Measurements from ENCODE around the gene MAJIN. TPM values are rescaled to one million over a fixed set of nuclear protein-coding genes. Genes with fewer than 3 reads are reported as not detected.

Gene MAJIN
- total RNA-seq, 2 experiments from 2014 or later: not detected

GRCh38 chr11:64934682-64935358 is 37.1 kb downstream of the MAJIN start:
- Histone ChIP-seq H3K79me2 (ENCODE audit: insufficient read depth, low read depth, low read length) (no peaks in the 10 kb centered on the region), H4K20me1 (ENCODE audit: insufficient read depth, low read length) (no peaks in the 10 kb centered on the region), H3K36me3 (ENCODE audit: insufficient read depth, low read length) (peaks cover 11% of the 10 kb centered on the region; the same call in 1 of the 2 replicates), H3K27ac (ENCODE audit: low read depth, low read length, poor library complexity, severe bottlenecking) (no peak overlapping the region), H3K4me2 (ENCODE audit: low read length) (no peak overlapping the region), H3K4me3 (ENCODE audit: low read depth, low read length, poor library complexity, severe bottlenecking) (no peak overlapping the region), H3K4me1 (ENCODE audit: insufficient read depth, low read length, poor library complexity, severe bottlenecking) (no peaks in the 10 kb centered on the region), H3K9me2 (ENCODE audit: insufficient read depth, low read length) (no peaks in the 10 kb centered on the region), H2AFZ (ENCODE audit: low read length) (no peak overlapping the region), H3K9me3 (ENCODE audit: low read length) (no peaks in the 10 kb centered on the region)
- ChIA-PET POLR2A (no interaction called here), CTCF (ENCODE audit: unreplicated experiment) (interaction anchor here (1.3 kb wide), 1 partner anchor 9 kb away, joined by 3 read pairs; no protein-coding TSS in a partner anchor)
- DNase-seq (ENCODE audit: low spot score): no peak
- no TSS peak for BruUV-seq (replicated peaks)
- intact Hi-C loops (cut with micrococcal nuclease; ENCODE audit: unreplicated experiment): no loop called here
- TF ChIP-seq EZH2phosphoT487 (IDR thresholded peaks at IDR 0.05; ENCODE audit: borderline replicate concordance, low read depth, low read length): no peak
- TF ChIP-seq, protein P1, sequence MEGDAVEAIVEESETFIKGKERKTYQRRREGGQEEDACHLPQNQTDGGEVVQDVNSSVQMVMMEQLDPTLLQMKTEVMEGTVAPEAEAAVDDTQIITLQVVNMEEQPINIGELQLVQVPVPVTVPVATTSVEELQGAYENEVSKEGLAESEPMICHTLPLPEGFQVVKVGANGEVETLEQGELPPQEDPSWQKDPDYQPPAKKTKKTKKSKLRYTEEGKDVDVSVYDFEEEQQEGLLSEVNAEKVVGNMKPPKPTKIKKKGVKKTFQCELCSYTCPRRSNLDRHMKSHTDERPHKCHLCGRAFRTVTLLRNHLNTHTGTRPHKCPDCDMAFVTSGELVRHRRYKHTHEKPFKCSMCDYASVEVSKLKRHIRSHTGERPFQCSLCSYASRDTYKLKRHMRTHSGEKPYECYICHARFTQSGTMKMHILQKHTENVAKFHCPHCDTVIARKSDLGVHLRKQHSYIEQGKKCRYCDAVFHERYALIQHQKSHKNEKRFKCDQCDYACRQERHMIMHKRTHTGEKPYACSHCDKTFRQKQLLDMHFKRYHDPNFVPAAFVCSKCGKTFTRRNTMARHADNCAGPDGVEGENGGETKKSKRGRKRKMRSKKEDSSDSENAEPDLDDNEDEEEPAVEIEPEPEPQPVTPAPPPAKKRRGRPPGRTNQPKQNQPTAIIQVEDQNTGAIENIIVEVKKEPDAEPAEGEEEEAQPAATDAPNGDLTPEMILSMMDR (conservative IDR thresholded peaks at IDR 0.05; ENCODE audit: low read length): no peak

- H4K20me1 ChIP-seq (ENCODE audit: insufficient read depth, low read length): no peaks in the 10 kb centered on the region
- TF ChIP-seq, protein P1 (conservative IDR thresholded peaks at IDR 0.05; ENCODE audit: low read length): no peak
- TF ChIP-seq EZH2phosphoT487 (IDR thresholded peaks at IDR 0.05; ENCODE audit: borderline replicate concordance, low read depth, low read length): no peak
- no peak overlapping the region for H3K27ac ChIP-seq (ENCODE audit: low read depth, low read length, poor library complexity, severe bottlenecking)
- intact Hi-C loops (cut with micrococcal nuclease; ENCODE audit: unreplicated experiment): no loop called here
- H3K4me1 ChIP-seq (ENCODE audit: insufficient read depth, low read length, poor library complexity, severe bottlenecking): no peaks in the 10 kb centered on the region
- no peaks in the 10 kb centered on the region for H3K9me3 ChIP-seq (ENCODE audit: low read length)
- DNase-seq (ENCODE audit: low spot score): no peak
- CTCF ChIA-PET (ENCODE audit: unreplicated experiment): interaction anchor here (1.3 kb wide), 1 partner anchor 8 kb away, joined by 3 read pairs; no protein-coding TSS in a partner anchor
- POLR2A ChIA-PET: interaction anchor here (1.2 kb wide), 1 partner anchor 31 kb away, joined by 4 read pairs; no protein-coding TSS in a partner anchor
- H3K4me3 ChIP-seq (ENCODE audit: low read depth, low read length, poor library complexity, severe bottlenecking): no peak overlapping the region
- no peak overlapping the region for H2AFZ ChIP-seq (ENCODE audit: low read length)
- H3K79me2 ChIP-seq (ENCODE audit: insufficient read depth, low read depth, low read length): no peaks in the 10 kb centered on the region
- H3K36me3 ChIP-seq (ENCODE audit: insufficient read depth, low read length): peaks cover 11% of the 10 kb centered on the region; the same call in 1 of the 2 replicates
- no peak overlapping the region for H3K4me2 ChIP-seq (ENCODE audit: low read length)
- H3K9me2 ChIP-seq (ENCODE audit: insufficient read depth, low read length): no peaks in the 10 kb centered on the region
- no TSS peak for BruUV-seq (replicated peaks)
Observed at GRCh38 chr11:64933935-64934681, 37.8 kb downstream of the MAJIN start.
